GM19328 (cell line): Measurements from ENCODE around the gene SLC25A19.
"Not testable (repeated sequence)": the region's sequence is repeated elsewhere in the genome, so short reads cannot be mapped to it uniquely, and the experiment has no call there.

Source experiments
- ATAC-seq: cut with Tn5 transposase; IDR thresholded peaks from one replicate; pipeline ENCODE4 v1.9.1; 2021; ENCODE audit warnings: mild to moderate bottlenecking, moderate library complexity; ENCODE audit not compliant: unreplicated experiment

SLC25A19 gene

DNA sequence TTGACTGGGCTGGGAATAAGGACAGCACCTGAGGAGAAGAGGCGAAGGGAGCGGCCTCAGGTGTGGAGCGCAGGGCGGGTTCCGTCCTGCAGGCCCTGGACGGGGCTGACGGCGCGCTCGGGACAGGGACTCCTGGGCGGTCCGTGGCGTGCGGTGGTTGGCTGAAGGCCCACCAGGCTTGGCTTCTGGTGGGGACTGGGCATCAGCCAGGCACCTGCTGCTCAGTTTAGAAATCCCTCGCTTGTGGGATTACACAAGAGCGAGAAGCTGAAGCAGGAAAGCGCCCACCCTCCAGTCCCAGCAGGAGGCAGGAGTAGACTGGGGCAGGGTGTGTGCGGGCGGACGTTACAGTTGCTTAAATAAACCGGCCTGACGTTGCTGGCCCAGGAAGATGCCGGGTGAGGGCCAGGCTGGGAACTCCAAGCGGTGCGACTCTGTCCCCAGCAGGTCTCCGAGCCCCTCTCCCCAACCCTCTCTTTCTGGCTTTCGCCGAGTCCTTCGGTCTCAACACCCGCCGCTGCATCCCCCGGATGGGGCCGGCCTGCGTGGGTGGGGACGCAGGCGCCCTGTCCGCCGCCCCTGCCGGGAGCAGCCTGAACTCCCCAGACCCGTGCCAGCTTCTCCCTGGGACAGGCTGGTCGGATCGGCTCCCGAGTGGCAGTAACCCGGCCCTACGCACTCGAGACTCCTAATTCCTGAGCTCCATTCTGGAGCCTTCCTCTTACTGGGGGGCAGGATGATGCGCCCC lies 18.8 kb downstream of the SLC25A19 start:
- peak; percentile 35 for ATAC-seq

DNA sequence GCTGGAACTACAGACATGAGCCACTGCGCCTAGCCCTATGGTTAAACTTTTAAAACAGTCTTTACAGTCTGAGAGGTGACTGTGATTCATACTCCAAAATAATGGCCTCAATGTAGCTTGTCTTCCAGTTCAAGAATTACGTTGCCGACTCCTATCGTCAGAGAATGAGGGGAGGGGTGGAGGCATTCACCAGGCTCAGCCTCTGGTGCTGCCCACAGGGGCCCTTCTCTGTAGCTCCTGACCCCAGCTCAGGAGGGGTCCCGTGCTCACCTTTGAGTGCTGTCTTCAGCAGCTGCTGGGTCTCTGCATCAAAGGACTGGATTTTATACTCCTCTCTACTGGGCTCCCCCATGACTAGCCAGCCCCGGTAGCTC lies 19.4 kb downstream of the SLC25A19 start:
- no peak for ATAC-seq

DNA sequence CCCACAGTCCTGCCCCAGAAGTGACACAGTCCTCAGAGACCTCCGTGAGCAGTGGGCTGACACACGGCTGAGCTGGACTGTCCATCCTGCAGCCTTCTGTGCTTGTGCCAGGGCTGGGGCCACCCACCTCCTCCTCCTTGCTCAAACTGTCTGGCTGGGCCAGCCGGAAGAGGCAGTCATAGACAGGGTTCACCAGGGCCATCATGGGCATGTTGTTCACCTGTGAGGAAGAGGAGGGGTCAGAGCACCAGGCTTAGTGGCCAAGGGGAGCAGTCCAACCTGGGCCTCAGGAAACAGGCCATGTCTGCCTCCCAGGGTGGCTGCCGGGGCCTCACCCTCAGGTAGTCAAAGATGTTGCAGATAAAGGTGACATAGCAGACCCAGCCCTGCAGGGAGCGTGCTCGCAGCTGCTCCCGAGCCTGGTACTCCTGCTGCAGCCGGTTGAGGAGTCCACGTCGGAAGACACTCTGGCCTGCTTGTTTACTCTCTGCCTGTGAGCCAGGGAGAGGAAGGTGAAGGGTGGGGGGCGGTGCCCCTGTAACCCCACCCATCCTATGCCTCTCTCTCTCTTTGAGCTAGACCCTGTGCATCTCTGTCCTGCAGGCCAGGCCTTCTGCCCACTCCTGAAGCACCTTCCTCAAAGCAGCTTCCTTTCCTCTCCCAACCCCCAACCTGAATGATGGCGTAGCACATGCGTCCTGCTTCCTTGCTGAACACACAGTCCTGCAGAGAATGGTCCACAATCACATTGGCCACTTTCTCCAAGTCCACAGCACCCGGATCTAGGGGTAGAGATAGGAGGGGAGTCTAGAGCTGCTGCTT lies 21.6 kb downstream of the SLC25A19 start:
- ATAC-seq, result no peak

DNA sequence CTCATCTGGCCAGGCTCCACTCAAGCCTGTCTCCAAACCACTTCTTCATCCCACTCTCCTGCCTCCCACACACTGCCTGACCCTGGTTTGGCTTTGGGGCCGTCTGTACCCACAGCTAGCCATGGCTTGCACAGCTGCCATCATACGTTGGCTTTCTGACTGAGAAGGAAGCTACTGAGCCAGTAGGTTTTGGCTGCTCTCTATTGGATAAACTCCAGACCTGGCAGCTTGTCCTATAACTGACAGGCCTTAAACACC lies 22.2 kb downstream of the SLC25A19 start:
- no peak for ATAC-seq

DNA sequence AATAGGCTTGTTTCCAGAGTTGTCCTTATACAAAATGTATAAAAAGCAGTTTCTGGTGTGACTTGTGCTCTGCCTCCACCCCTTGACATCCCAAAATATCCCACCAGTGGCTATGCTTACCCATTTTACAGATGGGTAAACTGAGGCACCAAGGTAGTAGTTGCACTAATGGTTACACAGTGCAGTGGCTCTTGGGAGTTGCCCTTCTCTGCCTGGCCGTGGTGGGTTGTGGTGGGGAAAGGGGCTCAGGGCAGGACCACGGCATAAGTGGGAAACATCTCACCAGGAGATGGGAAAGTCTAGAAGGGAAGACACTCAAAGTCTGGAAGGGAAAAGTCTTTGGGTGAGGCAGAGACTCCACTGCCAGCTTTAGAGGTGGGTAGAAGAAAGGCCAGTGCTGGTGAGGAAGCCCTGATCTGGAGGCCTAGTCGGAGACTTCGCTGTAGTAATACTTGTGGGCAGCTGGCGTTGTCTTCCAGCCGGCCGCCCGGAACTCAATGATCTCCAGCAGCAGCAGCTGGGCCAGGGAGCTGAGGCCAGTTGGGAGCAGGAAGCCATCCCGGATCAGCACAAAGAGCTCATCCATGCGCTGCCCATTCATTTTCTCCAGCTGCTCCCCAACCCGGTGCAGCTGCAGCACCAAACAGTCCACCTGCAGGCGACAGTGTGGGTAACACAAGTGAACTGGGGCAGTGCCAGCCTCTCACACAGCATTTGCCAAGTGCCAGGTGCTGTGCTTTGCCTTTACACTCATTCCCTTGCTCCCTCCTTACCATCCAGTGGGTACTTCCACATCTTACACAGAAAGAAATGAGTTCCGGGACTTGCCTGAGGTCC lies 22.7 kb downstream of the SLC25A19 start:
- no peak for ATAC-seq

DNA sequence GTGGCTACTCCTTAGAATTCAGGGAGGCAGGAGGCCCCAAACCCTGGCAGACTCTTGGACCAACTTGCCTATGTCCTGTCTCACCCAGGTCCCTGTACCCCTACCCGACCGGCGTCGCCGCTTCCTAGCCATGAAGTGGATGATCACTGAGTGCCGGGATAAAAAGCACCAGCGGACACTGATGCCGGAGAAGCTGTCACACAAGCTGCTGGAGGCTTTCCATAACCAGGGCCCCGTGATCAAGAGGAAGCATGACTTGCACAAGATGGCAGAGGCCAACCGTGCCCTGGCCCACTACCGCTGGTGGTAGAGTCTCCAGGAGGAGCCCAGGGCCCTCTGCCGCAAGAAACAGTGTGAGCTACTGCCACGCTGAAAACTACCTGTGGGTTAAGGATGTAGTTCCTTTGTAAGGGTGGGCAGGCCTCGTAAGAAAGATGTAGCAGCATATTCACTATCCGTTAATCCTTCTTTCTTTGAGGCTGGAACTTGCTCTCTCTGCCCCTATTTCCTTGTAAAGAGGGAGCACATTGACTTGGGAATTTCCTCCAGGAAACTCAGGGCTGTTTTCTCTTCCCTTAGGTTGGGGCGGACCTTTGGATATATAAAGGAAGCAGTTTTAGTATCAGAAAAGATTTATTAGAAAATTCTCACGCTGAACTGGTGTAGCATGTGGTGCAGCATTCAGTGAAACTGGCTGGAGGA lies 23.5 kb downstream of the SLC25A19 start:
- no peak for ATAC-seq

DNA sequence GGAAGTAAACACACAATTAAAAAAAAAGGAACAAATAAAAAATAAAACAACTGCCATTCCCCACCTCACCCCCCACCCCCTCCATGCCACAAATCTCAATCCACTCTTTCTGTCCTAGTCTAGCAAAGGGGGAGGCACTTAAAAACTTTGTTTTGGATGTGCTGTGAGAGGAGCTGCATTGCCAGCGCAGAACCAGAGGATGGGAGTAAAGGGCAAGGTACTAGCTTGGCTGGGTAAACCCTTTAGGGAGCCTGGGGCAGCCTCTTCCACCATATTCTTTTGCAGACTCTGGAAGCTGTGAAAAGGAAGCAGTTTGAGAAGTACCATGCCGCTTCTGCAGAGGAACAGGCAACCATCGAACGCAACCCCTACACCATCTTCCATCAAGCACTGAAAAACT lies 26.2 kb downstream of the SLC25A19 start:
- ATAC-seq, result no peak

DNA sequence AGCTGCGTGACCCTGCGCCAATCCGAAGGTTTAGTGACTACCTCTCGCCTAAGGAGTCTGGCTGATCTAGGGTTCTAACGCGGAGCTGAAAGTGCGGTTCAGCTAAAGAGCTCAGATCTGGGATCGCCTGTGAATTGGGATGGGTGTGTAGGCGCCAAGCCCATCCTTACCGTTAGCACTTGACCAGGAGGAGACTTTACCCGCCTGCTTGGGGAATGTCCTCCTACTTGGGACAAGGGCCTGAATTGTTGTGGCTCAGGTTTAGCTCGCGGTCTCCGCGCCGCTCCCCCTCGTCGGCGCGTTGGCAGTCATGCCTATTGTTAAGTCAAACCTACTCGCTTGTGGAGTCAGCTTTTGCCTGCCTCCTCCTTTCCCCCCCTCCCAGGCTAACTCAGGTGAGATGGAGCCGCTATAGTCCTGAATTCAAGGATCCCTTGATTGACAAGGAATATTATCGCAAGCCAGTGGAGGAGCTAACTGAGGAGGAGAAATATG lies 27.1 kb downstream of the SLC25A19 start:
- no peak for ATAC-seq

DNA sequence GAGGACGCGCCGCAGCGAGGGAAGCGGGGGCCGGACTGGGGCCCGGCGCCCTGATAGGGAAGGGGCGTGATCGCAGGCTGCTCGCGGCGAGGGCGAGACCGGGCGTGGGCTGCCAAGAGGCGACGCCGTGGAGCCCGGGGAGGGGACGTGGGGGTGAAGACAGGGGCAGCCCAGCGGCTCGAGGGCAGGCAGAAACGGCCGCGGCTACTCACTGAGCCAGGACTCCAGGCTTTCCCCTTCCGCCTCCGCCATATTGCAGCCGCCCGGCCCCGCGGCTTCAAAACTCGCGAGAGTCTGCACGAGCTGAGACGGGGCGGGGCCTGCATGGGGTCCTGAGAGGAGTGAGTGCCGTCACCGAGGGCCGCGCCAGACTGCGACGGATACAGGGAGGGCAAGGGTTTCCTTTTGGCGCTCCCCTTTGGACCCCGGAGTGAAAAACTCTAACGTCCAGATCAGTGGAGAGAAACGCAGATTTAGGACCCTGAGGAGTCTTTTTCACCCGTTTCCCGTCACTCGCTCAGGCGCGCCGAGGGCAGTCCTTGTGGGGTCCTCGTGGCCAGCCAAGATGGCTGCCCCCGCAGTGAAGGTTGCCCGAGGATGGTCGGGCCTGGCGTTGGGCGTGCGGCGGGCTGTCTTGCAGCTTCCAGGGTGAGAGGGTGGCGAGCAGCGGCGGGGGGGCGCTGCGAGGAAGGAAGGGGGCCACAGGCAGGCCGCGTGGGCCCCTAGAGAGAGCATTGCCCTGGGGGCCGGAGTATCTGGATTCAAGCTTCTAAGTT lies 27.7 kb downstream of the SLC25A19 start, which contains the start of the genes GGA3 and MRPS7:
Gene GGA3 (minus strand): TSS at position 271 of the 776 bp plus-strand sequence. CDS start 19 bp downstream, at position 252.
Gene MRPS7 (plus strand): TSS at position 544 of the 776 bp plus-strand sequence. CDS start 22 bp downstream, at position 566.
- ATAC-seq, result peak; percentile 79

DNA sequence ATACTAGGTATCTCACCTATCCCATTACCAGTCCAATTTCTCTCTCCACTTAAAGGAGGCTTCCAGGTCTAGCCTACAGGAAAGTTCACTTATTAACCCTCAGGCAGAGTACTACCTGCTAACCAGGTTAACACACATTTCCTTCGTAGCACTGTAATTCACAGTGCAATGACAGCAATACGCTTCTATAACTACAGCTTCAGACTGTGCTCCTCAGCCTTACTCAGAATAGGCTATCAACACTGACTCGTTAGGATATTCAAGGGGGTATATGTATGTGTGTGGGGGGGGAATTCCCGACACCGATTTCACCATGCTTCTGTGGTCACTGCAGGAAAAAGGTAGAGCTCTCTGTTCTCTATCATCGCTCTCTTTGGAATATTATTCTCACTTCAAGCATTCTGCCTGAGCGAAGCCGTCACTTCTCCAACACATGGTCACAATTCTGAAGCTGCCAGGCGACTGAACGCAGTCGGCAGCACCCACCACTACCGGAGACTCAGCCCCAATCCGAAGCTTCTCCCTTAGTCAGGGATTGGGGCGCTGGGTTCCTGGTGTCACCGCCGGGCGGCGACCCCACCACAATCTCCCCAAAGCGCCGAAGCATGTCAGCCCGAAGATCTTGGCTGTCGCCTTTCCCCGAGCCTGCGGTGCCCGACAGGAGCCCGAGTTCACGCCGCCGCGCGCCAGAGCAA lies 28.4 kb downstream of the SLC25A19 start:
- peak; percentile 15 for ATAC-seq

DNA sequence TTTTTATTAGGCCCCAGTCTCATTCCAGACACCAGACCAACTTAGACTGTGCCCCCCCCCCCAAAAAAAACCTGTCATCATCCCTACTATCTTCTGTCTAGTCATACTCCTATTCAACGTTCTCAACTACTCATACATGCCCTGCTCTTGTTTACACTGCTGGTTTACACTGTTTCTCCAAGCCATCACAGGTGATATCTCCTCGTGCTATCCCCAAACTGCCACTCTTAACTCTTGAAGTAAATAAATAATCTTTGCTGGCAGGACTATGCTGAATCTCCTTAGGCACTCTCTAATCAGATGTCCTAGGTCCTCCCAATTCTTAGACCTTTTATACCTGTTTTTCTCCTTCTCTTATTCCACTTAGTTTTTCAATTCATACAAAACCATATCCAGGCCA lies 32.0 kb downstream of the SLC25A19 start:
- ATAC-seq, result not testable (repeated sequence)

DNA sequence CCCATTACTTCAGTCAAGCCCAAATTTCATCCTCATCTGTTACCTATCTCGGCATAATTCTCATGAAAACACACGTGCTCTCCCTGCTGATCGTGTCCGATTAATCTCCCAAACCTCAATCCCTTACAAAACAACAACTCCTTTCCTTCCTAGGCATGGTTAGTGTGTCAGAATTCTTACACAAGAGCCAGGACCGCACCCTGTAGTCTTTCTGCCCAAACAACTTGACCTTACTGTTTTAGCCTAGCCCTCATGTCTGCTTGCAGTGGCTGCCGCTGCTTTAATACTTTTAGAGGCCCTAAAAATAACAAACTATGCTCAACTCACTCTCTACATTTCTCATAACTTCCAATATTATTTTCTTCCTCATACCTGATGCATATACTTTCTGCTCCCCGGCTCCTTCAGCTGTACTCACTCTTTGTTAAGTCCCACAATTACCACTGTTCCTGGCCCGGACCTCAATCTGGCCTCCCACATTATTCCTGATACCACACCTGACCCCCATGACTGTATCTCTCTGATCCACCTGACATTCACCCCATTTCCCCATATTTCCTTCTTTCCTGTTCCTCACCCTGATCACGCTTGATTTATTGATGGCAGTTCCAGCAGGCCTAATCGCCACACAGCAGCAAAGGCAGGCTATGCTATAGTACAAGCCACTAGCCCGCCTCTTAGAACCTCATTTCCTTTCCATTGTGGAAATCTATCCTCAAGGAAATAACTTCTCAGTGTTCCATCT lies 33.1 kb downstream of the SLC25A19 start:
- ATAC-seq, result not testable (repeated sequence)

DNA sequence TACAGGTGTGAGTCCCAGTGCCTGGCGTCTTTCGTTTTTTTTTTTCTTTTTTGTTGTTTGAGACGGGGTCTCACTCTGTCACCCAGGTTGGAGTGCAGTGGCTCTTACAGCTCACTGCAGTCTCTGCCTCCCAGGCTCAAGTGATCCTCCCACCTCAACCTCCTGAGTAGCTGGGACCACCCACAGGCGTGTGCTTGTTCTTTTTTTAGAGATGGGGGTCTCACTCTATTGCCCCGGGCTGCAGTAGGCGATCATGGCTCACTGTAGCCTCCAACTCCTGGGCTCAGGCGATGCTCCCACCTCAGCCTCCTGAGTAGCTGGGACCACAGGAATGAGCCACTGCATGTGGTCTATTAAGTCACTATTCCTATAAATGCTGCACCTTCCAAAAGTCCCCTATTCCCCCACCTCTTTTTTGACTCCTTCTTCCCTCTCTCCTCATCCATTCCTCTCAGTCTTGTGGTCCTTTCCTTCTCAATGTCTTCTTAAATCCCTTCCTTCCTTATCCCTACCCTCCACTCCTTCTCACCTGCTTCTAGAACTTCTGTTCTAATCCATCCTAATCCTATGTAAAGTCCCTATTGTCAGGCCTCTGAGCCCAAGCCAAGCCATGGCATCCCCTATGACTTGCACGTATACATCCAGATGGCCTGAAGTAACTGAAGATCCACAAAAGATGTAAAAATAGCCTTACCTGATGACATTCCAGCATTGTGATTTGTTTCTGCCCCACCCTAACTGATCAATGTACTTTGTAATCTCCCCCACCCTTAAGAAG lies 37.0 kb downstream of the SLC25A19 start:
- no peak for ATAC-seq

DNA sequence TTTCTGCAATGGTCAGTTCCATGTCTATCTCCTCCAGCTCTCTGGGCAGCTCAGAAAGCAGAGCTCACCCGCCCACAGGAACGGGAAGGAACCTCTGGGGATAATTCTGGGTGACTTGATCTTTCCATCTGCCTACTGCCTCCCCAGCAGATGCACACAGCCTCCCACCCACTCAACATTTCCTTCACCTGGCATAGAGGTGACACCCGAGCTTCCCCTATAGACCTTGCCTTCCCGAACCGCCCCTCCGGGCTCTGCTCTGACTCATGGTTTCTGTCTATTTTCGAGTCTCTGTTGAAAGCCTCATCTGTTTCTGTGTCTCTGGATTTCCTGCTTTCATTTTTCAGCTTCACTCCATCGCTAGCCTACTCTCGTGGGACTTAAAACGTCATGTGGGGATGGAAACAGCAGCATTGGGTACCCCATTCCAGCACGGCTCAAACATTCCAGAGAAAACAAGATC lies 39.2 kb downstream of the SLC25A19 start:
- peak; percentile 81 for ATAC-seq

DNA sequence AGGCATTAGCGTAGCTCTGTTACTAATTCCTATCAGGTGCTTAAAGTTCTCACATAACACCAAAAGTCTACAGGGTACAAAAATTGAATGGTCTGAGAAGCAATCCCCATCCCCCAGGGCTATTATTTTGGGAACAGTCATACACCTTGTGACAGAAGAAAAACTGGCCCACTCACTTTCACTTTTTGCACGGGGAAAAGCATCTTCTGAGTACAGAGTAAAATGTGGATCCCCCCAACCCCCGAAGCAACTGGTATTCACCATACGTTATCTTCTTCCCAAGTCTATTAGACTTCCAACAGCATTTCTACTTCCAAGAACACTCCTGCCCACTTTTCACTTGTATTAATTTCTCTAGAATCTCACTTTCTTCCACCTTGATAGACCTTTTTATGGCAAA lies 39.7 kb downstream of the SLC25A19 start:
- no peak for ATAC-seq

DNA sequence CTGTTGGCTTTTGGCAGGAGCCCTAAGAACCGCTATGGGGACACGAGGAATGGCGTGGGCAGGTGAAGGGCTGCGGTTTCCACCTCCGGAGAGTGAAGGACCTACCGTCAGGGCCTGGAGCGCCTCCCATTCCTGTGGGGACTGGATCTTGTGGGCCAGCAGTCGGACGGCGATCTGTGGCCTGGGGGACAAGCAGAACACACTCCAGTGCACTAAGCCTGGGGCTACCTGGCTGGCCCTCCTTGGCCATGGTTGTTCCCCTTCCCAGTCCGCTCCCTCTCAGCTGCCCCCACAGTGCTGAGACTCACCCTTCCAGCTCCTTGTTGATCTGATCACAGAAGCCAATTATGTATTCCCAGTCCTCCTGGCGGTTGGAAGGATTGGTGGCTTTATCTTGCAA lies 42.8 kb downstream of the SLC25A19 start:
- ATAC-seq, result no peak

DNA sequence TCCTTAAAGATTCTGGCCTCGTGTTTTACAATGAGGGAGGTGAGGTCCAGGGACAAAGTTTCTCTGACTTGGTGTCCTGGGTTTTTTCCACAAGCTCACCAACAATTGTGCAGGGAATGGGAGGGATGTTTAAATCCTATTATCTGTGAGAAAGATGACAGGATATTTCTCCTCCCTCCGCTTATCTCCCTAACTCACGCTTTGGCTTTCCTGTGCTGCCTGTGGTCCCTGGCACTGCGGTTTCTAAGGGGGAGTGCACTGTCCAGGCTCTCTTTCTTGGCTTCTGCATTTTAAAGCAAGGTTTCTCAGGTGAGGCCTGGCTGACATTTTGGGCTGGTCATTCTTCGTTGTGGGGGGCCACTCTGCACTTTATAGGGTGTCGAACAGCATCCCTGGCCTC lies 44.2 kb downstream of the SLC25A19 start:
- no peak for ATAC-seq
